Stimulated activated memory B cell treated with anti-CD40 and anti-IgM and Interleukin-4, amounts not matched to agents 10 μg/mL and 1 μg/mL and 100 μg/mL, for 72 hours (primary cell): ENCODE results near the gene STAT3.

Experiments
- ATAC-seq: fragments of 150-1000 bp; cut with Tn5 transposase; 2 replicates; pipeline ENCODE4 v1.10.0; 2021
- H3K27ac Mint-ChIP-seq: one replicate; pipeline ENCODE4 v1.8.0; 2022; ENCODE audit warnings: mild to moderate bottlenecking, mixed read lengths
- H3K27me3 Mint-ChIP-seq: one replicate; pipeline ENCODE4 v1.8.0; 2022; ENCODE audit warnings: mixed read lengths
- H3K36me3 Mint-ChIP-seq: one replicate; pipeline ENCODE4 v1.8.0; 2022; ENCODE audit warnings: mixed read lengths
- H3K4me1 Mint-ChIP-seq: one replicate; pipeline ENCODE4 v1.8.0; 2022; ENCODE audit warnings: mixed read lengths
- H3K4me3 Mint-ChIP-seq: one replicate; pipeline ENCODE4 v1.8.0; 2022; ENCODE audit warnings: mild to moderate bottlenecking, moderate library complexity, mixed read lengths
- H3K9me3 Mint-ChIP-seq: one replicate; pipeline ENCODE4 v1.8.0; 2022; ENCODE audit warnings: mixed read lengths

Gene STAT3

GRCh38 chr17:42348104-42348503, 40.1 kb downstream of the STAT3 start:
- ATAC-seq: no peak
- Mint-ChIP-seq H3K36me3 (peaks cover 46% of the 10 kb centered on the region), H3K27ac (no peak overlapping the region), H3K4me1 (peaks cover 19% of the 10 kb centered on the region), H3K4me3 (no peak overlapping the region), H3K9me3 (no peaks in the 10 kb centered on the region), H3K27me3 (no peaks in the 10 kb centered on the region)

GRCh38 chr17:42347606-42348005, 40.6 kb downstream of the STAT3 start:
- ATAC-seq: no peak
- Mint-ChIP-seq H3K4me1 (peaks cover 21% of the 10 kb centered on the region), H3K4me3 (no peak overlapping the region), H3K27ac (no peak overlapping the region), H3K36me3 (peaks cover 50% of the 10 kb centered on the region), H3K9me3 (no peaks in the 10 kb centered on the region), H3K27me3 (no peaks in the 10 kb centered on the region)

GRCh38 chr17:42347198-42347597, 41.0 kb downstream of the STAT3 start:
- Mint-ChIP-seq H3K9me3 (no peaks in the 10 kb centered on the region), H3K4me1 (peaks cover 25% of the 10 kb centered on the region), H3K36me3 (peaks cover 54% of the 10 kb centered on the region), H3K27me3 (no peaks in the 10 kb centered on the region), H3K27ac (no peak overlapping the region), H3K4me3 (no peak overlapping the region)
- no peak for ATAC-seq

DNA sequence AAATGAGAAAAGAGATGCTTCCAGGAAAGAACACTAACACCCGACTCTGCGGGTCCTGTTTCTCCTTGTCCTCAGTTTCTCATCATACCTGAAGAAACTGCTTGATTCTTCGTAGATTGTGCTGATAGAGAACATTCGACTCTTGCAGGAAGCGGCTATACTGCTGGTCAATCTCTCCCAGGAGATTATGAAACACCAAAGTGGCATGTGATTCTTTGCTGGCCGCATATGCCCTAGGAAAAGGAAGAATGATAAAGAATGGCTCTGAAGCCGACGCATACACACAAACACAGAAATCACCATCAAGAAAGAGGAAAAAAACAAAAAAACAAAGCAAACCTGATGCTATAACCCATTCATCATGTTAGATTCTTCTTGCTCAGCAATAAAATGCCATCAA, 41.8 kb downstream of the STAT3 start:
- no peaks in the 10 kb centered on the region for H3K9me3 Mint-ChIP-seq
- H3K27ac Mint-ChIP-seq: no peak overlapping the region

GRCh38 chr17:42345396-42346073, 42.7 kb downstream of the STAT3 start:
- no peaks in the 10 kb centered on the region for H3K9me3 Mint-ChIP-seq
- H3K4me1 Mint-ChIP-seq: peaks cover 39% of the 10 kb centered on the region
- no peak for ATAC-seq
- H3K4me3 Mint-ChIP-seq: no peak overlapping the region
- H3K27ac Mint-ChIP-seq: no peak overlapping the region
- H3K27me3 Mint-ChIP-seq: no peaks in the 10 kb centered on the region
- peaks cover 65% of the 10 kb centered on the region for H3K36me3 Mint-ChIP-seq

More for the DNA sequence above, 41.8 kb downstream of the STAT3 start:
- Mint-ChIP-seq H3K4me3 (no peak overlapping the region), H3K27me3 (no peaks in the 10 kb centered on the region), H3K4me1 (peaks cover 29% of the 10 kb centered on the region), H3K36me3 (peaks cover 55% of the 10 kb centered on the region)
- ATAC-seq: no peak

DNA sequence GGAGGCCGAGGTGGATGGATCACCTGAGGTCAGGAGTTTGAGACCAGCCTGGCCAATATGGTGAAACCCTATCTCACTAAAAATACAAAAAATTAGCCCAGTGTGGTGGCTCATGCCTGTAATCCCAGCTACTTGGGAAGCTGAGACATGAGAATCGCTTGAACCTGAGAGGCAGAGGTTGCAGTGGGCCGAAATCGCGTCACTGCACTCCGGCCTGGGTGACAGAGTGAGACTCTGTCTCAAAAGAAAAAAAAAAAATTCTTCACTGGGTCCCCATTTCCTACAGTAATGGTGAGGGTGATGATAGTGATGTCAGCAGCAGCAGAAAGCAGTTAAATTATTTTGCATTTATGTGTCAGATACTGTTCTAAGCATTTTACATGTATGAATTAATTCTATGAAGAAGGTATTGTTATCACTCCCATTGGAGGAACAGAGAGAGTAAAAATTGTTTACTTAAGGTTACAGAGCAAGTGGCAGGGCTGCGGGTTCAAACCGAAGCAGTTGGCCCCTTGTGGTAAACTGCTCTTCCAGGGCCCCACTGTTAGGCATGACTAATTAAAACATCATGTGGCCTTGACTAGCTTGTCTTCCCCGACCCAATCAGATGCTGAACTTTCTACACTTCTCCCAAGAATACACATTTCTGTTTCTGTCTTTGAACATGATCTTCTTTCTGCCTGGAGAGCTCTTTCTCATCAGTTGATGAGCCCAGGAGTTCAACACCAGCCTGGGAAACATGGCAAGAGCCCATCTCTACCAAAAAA, 45.8 kb downstream of the STAT3 start:
- no peaks in the 10 kb centered on the region for H3K27me3 Mint-ChIP-seq
- ATAC-seq: peak; percentile 50
- H3K4me3 Mint-ChIP-seq: no peak overlapping the region
- peak overlapping the region; percentile 85 for H3K27ac Mint-ChIP-seq
- peaks cover 42% of the 10 kb centered on the region for H3K4me1 Mint-ChIP-seq
- no peaks in the 10 kb centered on the region for H3K9me3 Mint-ChIP-seq
- peaks cover 76% of the 10 kb centered on the region for H3K36me3 Mint-ChIP-seq

DNA sequence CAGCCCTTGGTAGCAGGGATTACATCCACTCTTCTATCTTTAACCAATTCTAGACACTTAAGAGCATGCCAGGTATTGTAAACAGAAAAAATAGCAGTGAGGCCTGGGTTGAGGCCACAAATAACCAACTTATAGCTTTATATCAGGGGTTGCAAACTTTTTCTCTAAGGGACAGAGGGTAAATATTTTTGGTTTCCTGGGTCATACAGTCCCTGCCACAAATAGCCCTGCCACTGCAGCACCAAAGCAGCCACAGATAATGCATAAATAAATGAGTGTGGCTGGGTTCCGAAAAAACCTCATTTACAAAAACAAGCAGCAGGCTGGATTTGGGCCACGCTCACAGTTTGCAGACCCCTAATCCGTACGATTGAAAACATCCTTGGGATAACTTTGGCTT, 46.7 kb downstream of the STAT3 start:
- H3K27me3 Mint-ChIP-seq: no peaks in the 10 kb centered on the region
- no peak for ATAC-seq
- no peaks in the 10 kb centered on the region for H3K9me3 Mint-ChIP-seq
- peak overlapping the region; percentile 83 for H3K27ac Mint-ChIP-seq
- peaks cover 76% of the 10 kb centered on the region for H3K36me3 Mint-ChIP-seq
- peaks cover 45% of the 10 kb centered on the region for H3K4me1 Mint-ChIP-seq
- peak overlapping the region; percentile 38 for H3K4me3 Mint-ChIP-seq

- Mint-ChIP-seq H3K9me3 (no peaks in the 10 kb centered on the region), H3K4me1 (peaks cover 45% of the 10 kb centered on the region), H3K27ac (peak overlapping the region; percentile 83), H3K36me3 (peaks cover 74% of the 10 kb centered on the region), H3K27me3 (no peaks in the 10 kb centered on the region), H3K4me3 (peak overlapping the region; percentile 38)
- peak; percentile 74 for ATAC-seq
These were observed 47.5 kb downstream of the STAT3 start for GRCh38 chr17:42340691-42341127.

- H3K4me3 Mint-ChIP-seq: no peak overlapping the region
- no peaks in the 10 kb centered on the region for H3K9me3 Mint-ChIP-seq
- ATAC-seq: no peak
- peaks cover 45% of the 10 kb centered on the region for H3K4me1 Mint-ChIP-seq
- H3K36me3 Mint-ChIP-seq: peaks cover 65% of the 10 kb centered on the region
- H3K27ac Mint-ChIP-seq: peak overlapping the region; percentile 72
- H3K27me3 Mint-ChIP-seq: no peaks in the 10 kb centered on the region
These were observed 49.0 kb downstream of the STAT3 start for GRCh38 chr17:42339221-42339620.

GRCh38 chr17:42338427-42338985, 49.7 kb downstream of the STAT3 start:
- no peak for ATAC-seq
- no peak overlapping the region for H3K4me3 Mint-ChIP-seq
- no peaks in the 10 kb centered on the region for H3K27me3 Mint-ChIP-seq
- H3K27ac Mint-ChIP-seq: peak overlapping the region; percentile 72
- no peaks in the 10 kb centered on the region for H3K9me3 Mint-ChIP-seq
- H3K4me1 Mint-ChIP-seq: peaks cover 49% of the 10 kb centered on the region
- H3K36me3 Mint-ChIP-seq: peaks cover 64% of the 10 kb centered on the region

DNA sequence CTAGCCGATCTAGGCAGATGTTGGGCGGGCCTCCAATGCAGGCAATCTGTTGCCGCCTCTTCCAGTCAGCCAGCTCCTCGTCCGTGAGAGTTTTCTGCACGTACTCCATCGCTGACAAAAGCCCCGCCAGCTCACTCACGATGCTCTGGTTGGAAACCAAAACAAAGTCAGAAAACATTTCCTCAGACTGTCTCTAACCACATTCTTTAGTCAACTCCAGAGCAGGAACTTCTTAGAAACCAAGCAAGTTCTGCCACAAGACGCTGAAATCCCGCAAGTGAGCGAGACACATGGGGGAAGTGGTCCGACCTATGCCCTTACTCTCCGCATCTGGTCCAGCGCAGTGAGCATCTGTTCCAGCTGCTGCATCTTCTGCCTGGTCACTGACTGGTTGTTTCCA, 50.8 kb downstream of the STAT3 start:
- H3K4me1 Mint-ChIP-seq: peaks cover 51% of the 10 kb centered on the region
- no peaks in the 10 kb centered on the region for H3K9me3 Mint-ChIP-seq
- H3K27me3 Mint-ChIP-seq: no peaks in the 10 kb centered on the region
- no peak overlapping the region for H3K4me3 Mint-ChIP-seq
- H3K27ac Mint-ChIP-seq: peak overlapping the region; percentile 84
- H3K36me3 Mint-ChIP-seq: peaks cover 62% of the 10 kb centered on the region
- peak; percentile 86 for ATAC-seq

- ATAC-seq: no peak
- Mint-ChIP-seq H3K4me1 (peaks cover 31% of the 10 kb centered on the region), H3K27ac (no peak overlapping the region), H3K9me3 (no peaks in the 10 kb centered on the region), H3K4me3 (no peak overlapping the region), H3K36me3 (peaks cover 62% of the 10 kb centered on the region), H3K27me3 (no peaks in the 10 kb centered on the region)
These were observed 53.6 kb downstream of the STAT3 start for GRCh38 chr17:42334677-42335076.

GRCh38 chr17:42333053-42333452, 55.2 kb downstream of the STAT3 start:
- Mint-ChIP-seq H3K27ac (peak overlapping the region; percentile 53), H3K4me3 (no peak overlapping the region), H3K9me3 (no peaks in the 10 kb centered on the region), H3K36me3 (peaks cover 59% of the 10 kb centered on the region), H3K27me3 (no peaks in the 10 kb centered on the region), H3K4me1 (peaks cover 18% of the 10 kb centered on the region)
- peak; percentile 75 for ATAC-seq

DNA sequence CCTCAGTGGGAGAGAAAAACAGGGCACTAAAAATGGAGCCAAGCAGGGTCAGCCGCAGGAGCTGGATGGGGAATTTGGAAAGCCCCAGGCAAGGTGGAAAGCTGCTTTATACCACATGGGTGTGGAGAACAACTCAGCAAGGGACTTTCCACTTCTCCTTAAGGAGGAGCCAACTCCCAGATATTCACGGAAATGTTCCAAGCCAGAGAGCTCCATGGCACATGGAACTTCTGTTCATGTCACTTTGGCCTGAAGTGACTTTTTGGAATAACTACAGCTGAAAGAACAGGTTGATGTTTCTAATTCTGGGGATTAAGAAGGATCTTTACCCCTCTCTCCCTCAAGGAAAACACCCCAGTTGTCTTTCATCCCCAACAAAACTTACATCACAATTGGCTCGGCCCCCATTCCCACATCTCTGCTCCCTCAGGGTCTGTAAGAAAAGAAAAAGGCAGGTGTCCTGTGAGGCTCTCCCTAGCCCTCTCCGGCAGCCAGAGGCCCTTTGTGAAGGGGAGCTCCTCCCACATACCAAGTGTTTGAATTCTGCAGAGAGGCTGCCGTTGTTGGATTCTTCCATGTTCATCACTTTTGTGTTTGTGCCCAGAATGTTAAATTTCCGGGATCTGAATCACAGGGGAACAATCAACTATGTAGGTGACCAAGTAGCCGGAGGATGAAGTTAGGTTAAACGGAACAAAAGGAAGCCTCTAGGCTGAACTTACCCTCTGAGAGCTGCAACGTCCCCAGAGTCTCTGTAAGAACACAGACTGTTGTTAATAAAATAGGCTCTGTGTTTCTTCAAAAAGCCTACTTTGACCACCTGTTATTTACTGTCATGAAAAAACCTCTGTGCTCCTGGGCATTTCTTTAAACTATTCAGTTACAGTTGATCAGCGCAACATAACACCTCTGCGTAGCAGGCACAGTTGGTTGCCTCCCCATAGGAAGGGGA, 58.9 kb downstream of the STAT3 start:
- Mint-ChIP-seq H3K4me1 (peaks cover 12% of the 10 kb centered on the region), H3K36me3 (peaks cover 54% of the 10 kb centered on the region), H3K27ac (no peak overlapping the region), H3K4me3 (no peak overlapping the region), H3K27me3 (no peaks in the 10 kb centered on the region), H3K9me3 (no peaks in the 10 kb centered on the region)
- ATAC-seq: no peak

DNA sequence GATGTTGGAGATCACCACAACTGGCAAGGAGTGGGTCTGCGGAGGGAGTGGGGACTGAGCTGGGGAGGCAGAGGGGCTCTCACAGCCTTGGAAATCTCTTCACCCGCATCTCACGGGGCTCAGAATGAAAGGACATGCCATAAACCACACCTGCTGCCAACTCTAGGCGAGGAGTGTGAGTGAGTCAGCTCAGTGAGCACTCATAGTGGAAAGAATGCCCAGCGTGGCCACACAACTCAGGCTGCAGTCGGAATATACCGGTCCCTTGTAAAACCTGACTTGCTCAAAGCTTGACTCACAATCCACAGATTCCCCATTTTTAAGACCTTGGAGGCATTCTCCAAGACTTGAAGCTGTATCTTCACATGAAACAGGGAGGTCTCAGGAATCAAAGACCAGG, 63.2 kb downstream of the STAT3 start:
- no peak overlapping the region for H3K4me3 Mint-ChIP-seq
- H3K27me3 Mint-ChIP-seq: no peaks in the 10 kb centered on the region
- H3K4me1 Mint-ChIP-seq: peaks cover 29% of the 10 kb centered on the region
- peaks cover 43% of the 10 kb centered on the region for H3K36me3 Mint-ChIP-seq
- H3K9me3 Mint-ChIP-seq: no peaks in the 10 kb centered on the region
- H3K27ac Mint-ChIP-seq: no peak overlapping the region
- no peak for ATAC-seq
